ENCODE data around the gene NGF. TPM values are rescaled to one million over a fixed set of nuclear protein-coding genes. Genes with fewer than 3 reads are reported as not detected.

The NGF gene
- total RNA-seq, 1 donor from 2014 or later, result 2.1 TPM

- Histone ChIP-seq H3K27me3 (no peaks in the 10 kb centered on the region), H3K9me3 (no peaks in the 10 kb centered on the region), H3K36me3 (no peaks in the 10 kb centered on the region), H3K4me1 (peaks cover 0 to 10% of the 10 kb centered on the region in 2 donors), H3K27ac (no peak overlapping the region), H3K4me3 (no peak overlapping the region)
- no peak for DNase-seq (ENCODE audit: low spot score in 2 of 2)
- no peak for TF ChIP-seq CTCF (IDR thresholded peaks at IDR 0.05)
- intact Hi-C loops (cut with DNase I), result loop anchor here (10.0 kb wide), 2 partner anchors 123 to 253 kb away; no protein-coding TSS in a partner anchor
Measured at GRCh38 chr1:115341948-115342347, 3.9 kb upstream of the NGF start.

DNA sequence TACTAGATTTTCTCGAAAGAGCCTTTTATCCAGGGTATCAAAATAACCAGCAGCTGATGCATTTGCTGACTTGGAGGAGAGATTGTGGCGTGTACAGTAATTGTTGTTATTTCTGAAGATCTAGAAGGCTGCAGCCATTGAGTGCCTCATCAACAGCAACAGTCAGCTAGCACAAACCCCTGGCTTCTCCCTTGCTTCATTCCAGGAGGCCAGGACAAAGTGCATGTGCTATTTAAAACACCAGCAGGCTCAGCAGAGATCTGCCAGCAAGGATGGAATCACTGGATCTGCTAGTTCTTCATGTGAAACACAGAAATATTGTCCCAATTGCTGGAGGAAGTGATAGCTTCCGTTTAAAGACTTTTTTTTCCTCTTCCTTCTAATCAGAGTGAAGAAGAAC is 2.8 kb upstream of the NGF start:
- Histone ChIP-seq H3K27me3 (no peaks in the 10 kb centered on the region), H3K27ac (peak overlapping the region; percentile 62 to 73), H3K4me1 (peaks cover 6 to 17% of the 10 kb centered on the region in 2 donors), H3K9me3 (no peaks in the 10 kb centered on the region), H3K36me3 (no peaks in the 10 kb centered on the region), H3K4me3 (no peak overlapping the region)
- DNase-seq (ENCODE audit: low spot score in 2 of 2), result peak in 1 of 2 donors; percentile 71
- intact Hi-C loops (cut with DNase I), result loop anchor here (10.0 kb wide), 2 partner anchors 124 to 254 kb away; no protein-coding TSS in a partner anchor
- no peak for TF ChIP-seq CTCF (IDR thresholded peaks at IDR 0.05)

DNA sequence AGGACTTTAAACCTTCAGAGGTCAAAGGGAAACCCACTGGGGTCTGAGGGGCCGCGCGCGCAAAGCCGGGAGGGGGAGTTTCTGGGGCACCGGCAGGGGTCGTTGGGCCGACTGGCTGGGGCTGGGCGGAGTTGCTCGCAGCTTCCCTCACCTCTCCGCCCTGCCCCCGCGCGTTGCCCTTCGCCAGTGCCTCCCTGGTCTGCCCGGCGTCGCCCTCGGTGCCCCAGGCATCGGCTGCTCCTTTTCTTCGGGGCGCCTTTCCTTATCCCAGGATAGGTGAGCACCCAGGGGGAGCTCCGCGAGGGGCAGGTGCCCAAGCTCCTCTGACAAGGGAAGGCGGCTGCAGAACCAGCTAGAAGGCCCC is 390 bp upstream of the NGF start:
- TF ChIP-seq CTCF (IDR thresholded peaks at IDR 0.05), result no peak
- peak overlapping the region; percentile 56 to 69 for H3K4me3 ChIP-seq
- peaks cover 6 to 31% of the 10 kb centered on the region in 2 donors for H3K4me1 ChIP-seq
- no peaks in the 10 kb centered on the region for H3K9me3 ChIP-seq
- peak overlapping the region; percentile 87 to 89 for H3K27ac ChIP-seq
- H3K36me3 ChIP-seq, result no peaks in the 10 kb centered on the region
- DNase-seq (ENCODE audit: low spot score in 2 of 2), result no peak
- intact Hi-C loops (cut with DNase I), result loop anchor here (2.0 to 10.0 kb wide), 3 partner anchors 24 to 1036 kb away; partner anchors contain the start of gene ATP1A1
- no peaks in the 10 kb centered on the region for H3K27me3 ChIP-seq

- Histone ChIP-seq H3K9me3 (no peaks in the 10 kb centered on the region), H3K27me3 (no peaks in the 10 kb centered on the region), H3K4me3 (peak overlapping the region; percentile 56 to 69), H3K27ac (peak overlapping the region; percentile 87 to 89), H3K36me3 (no peaks in the 10 kb centered on the region), H3K4me1 (peaks cover 11 to 39% of the 10 kb centered on the region in 2 donors)
- no peak for DNase-seq (ENCODE audit: low spot score in 2 of 2)
- intact Hi-C loops (cut with DNase I), result loop anchor here (2.0 to 10.0 kb wide), 5 partner anchors 52 to 1038 kb away; partner anchors contain the start of gene ATP1A1
- TF ChIP-seq CTCF (IDR thresholded peaks at IDR 0.05), result no peak
Measured at GRCh38 chr1:115337276-115337632, 795 bp downstream of the NGF start.

GRCh38 chr1:115336741-115337140 is 1.3 kb downstream of the NGF start:
- H3K4me1 ChIP-seq, result peaks cover 12 to 40% of the 10 kb centered on the region in 2 donors
- peak overlapping the region; percentile 87 to 89 for H3K27ac ChIP-seq
- no peaks in the 10 kb centered on the region for H3K9me3 ChIP-seq
- no peaks in the 10 kb centered on the region for H3K36me3 ChIP-seq
- H3K4me3 ChIP-seq, result peak overlapping the region; percentile 29 to 69
- intact Hi-C loops (cut with DNase I), result loop anchor here (2.0 to 10.0 kb wide), 5 partner anchors 52 to 1038 kb away; partner anchors contain the start of gene ATP1A1
- no peak for TF ChIP-seq CTCF (IDR thresholded peaks at IDR 0.05)
- no peaks in the 10 kb centered on the region for H3K27me3 ChIP-seq
- no peak for DNase-seq (ENCODE audit: low spot score in 2 of 2)

All from ascending aorta (tissue), 2 donors.